H1 (cell line): Measurements from ENCODE around the gene HID1. TPM values are rescaled to one million over a fixed set of nuclear protein-coding genes. Genes with fewer than 3 reads are reported as not detected.

Experiments
- CTCF ChIA-PET: fragments of 300-600 bp; sonication (Branson Sonifier 250); formaldehyde crosslinking; loops from one replicate; lab custom pipeline; 2021; ENCODE audit not compliant: partially characterized antibody; lab: Charles Lee
- POLR2A ChIA-PET: fragments of 300-600 bp; sonication (Branson Sonifier 250); formaldehyde crosslinking; loops from one replicate; lab custom pipeline; 2021; ENCODE audit warnings: inconsistent platforms; ENCODE audit not compliant: partially characterized antibody; lab: Charles Lee
- DNase-seq, 2 experiments: peaks; one replicate each; pipeline versions ENCODE4 v3.0.0 to v3.0.0-alpha.2; 2010 to 2022; ENCODE audit warnings: low spot score in 2 of 2, low read depth in 1 of 2, mixed read lengths in 1 of 2
- FAIRE-seq: peaks from 2 replicates; lab custom pipeline; 2011; peaks lifted over from hg19 to GRCh38; lab: Jason Lieb, UNC
- H2AFZ ChIP-seq: 2 replicates; pipeline ENCODE4 v1.8.1; 2012; ENCODE audit warnings: low read length, inconsistent platforms
- H2AK5ac ChIP-seq: 2 replicates; pipeline ENCODE4 v1.6.1; 2013; ENCODE audit warnings: low read depth, low read length
- H2BK120ac ChIP-seq: replicated peaks from 2 replicates; pipeline ENCODE3; 2013; ENCODE audit warnings: low read depth, low read length, inconsistent platforms
- H2BK12ac ChIP-seq: 2 replicates; pipeline ENCODE4 v1.6.1; 2013; ENCODE audit warnings: low read depth, low read length
- H2BK15ac ChIP-seq: 2 replicates; pipeline ENCODE4 v1.6.1; 2013; ENCODE audit warnings: low read length
- H2BK20ac ChIP-seq: 2 replicates; pipeline ENCODE4 v1.6.1; 2013; ENCODE audit warnings: low read length
- H2BK5ac ChIP-seq: 2 replicates; pipeline ENCODE4 v1.6.1; 2013; ENCODE audit warnings: low read depth, low read length
- H3K14ac ChIP-seq: 2 replicates; pipeline ENCODE4 v1.6.1; 2013; ENCODE audit warnings: inconsistent platforms; ENCODE audit not compliant: insufficient read length
- H3K18ac ChIP-seq: 2 replicates; pipeline ENCODE4 v1.6.1; 2013; ENCODE audit warnings: low read length; ENCODE audit errors: extremely low read depth
- H3K23ac ChIP-seq: 2 replicates; pipeline ENCODE4 v1.6.1; 2013; ENCODE audit warnings: inconsistent platforms; ENCODE audit not compliant: insufficient read length
- H3K23me2 ChIP-seq: 2 replicates; pipeline ENCODE4 v1.6.1; 2013; ENCODE audit warnings: low read depth, low read length
- H3K27ac ChIP-seq: 2 replicates; pipeline ENCODE4 v1.6.1; 2011; ENCODE audit warnings: low read depth, low read length, inconsistent platforms
- H3K27me3 ChIP-seq, 4 experiments: replicated peaks in 1 of 4; 1 replicate in 1 of 4; 2 replicates in 3 of 4; pipeline versions ENCODE4 v1.6.1 to v1.8.1; 2011 to 2013; ENCODE audit warnings: low read length in 3 of 4, mild to moderate bottlenecking in 3 of 4, inconsistent platforms in 2 of 4, mixed read lengths in 2 of 4, moderate library complexity in 1 of 4; ENCODE audit not compliant: control insufficient read depth in 3 of 4, insufficient read depth in 3 of 4; ENCODE audit errors: extremely low read depth in 1 of 4
- H3K36me3 ChIP-seq, 4 experiments: 2 replicates each; pipeline versions ENCODE4 v1.6.1 to v1.8.1; 2011 to 2013; ENCODE audit warnings: mild to moderate bottlenecking in 4 of 4, low read length in 3 of 4, moderate library complexity in 2 of 4, control low read depth in 1 of 4, inconsistent platforms in 1 of 4; ENCODE audit not compliant: insufficient read depth in 4 of 4, control insufficient read depth in 2 of 4
- H3K4ac ChIP-seq: replicated peaks from 2 replicates; pipeline ENCODE3; 2013; ENCODE audit warnings: low read length, low read depth, mixed read lengths, inconsistent platforms; ENCODE audit not compliant: insufficient read length
- H3K4me1 ChIP-seq, 4 experiments: replicated peaks in 1 of 4; 1 replicate in 1 of 4; 2 replicates in 3 of 4; pipeline versions ENCODE4 v1.6.1 to v1.8.1; 2011 to 2013; ENCODE audit warnings: low read length in 3 of 4, inconsistent platforms in 2 of 4, mixed read lengths in 1 of 4; ENCODE audit not compliant: insufficient read depth in 4 of 4, control insufficient read depth in 3 of 4
- H3K4me2 ChIP-seq, 2 experiments: 2 replicates each; pipeline versions ENCODE4 v1.6.1 to v1.8.1; 2011 to 2013; ENCODE audit warnings: low read depth in 2 of 2, low read length in 2 of 2, control low read depth in 1 of 2, inconsistent platforms in 1 of 2, mild to moderate bottlenecking in 1 of 2; ENCODE audit not compliant: insufficient read depth in 1 of 2
- H3K4me3 ChIP-seq, 4 experiments: fragments of 200-600, 300-600 bp in 1 of 4; sonication (generic), shearing (Covaris generic), sonication (Bioruptor Twin) in 1 of 4; 2 replicates each; pipeline versions ENCODE4 v1.5.1 to v1.8.1; 2011 to 2016; ENCODE audit warnings: low read length in 4 of 4, low read depth in 3 of 4, control low read depth in 2 of 4, inconsistent platforms in 2 of 4, mild to moderate bottlenecking in 2 of 4, mixed read lengths in 1 of 4, moderate library complexity in 1 of 4; ENCODE audit not compliant: insufficient read depth in 2 of 4; ENCODE audit errors: extremely low read depth in 1 of 4
- H3K56ac ChIP-seq: replicated peaks from 2 replicates; pipeline ENCODE3; 2013; ENCODE audit warnings: low read depth, mild to moderate bottlenecking, mixed read lengths, low read length, inconsistent platforms; ENCODE audit not compliant: insufficient read length
- H3K79me1 ChIP-seq: 2 replicates; pipeline ENCODE4 v1.6.1; 2013; ENCODE audit warnings: low read depth, low read length, control low read depth
- H3K79me2 ChIP-seq, 2 experiments: 2 replicates each; pipeline versions ENCODE4 v1.6.1 to v1.8.1; 2012 to 2013; ENCODE audit warnings: low read length in 2 of 2, mild to moderate bottlenecking in 2 of 2, inconsistent platforms in 1 of 2; ENCODE audit not compliant: insufficient read depth in 2 of 2, control insufficient read depth in 1 of 2
- H3K9ac ChIP-seq, 4 experiments: replicated peaks in 1 of 4; 1 replicate in 1 of 4; 2 replicates in 3 of 4; pipeline versions ENCODE4 v1.6.1 to v1.8.1; 2011 to 2013; ENCODE audit warnings: low read depth in 3 of 4, low read length in 3 of 4, control low read depth in 2 of 4, mild to moderate bottlenecking in 2 of 4, moderate library complexity in 2 of 4, inconsistent platforms in 1 of 4; ENCODE audit errors: extremely low read depth in 1 of 4
- H3K9me3 ChIP-seq, 2 experiments: 2 replicates each; pipeline versions ENCODE4 v1.6.1 to v1.8.1; 2012 to 2013; ENCODE audit warnings: mild to moderate bottlenecking in 2 of 2, moderate library complexity in 2 of 2, control low read depth in 1 of 2, inconsistent platforms in 1 of 2, low read depth in 1 of 2, low read length in 1 of 2, mixed read lengths in 1 of 2; ENCODE audit not compliant: insufficient read depth in 2 of 2
- H4K20me1 ChIP-seq, 2 experiments: replicated peaks in 1 of 2; 2 replicates each; pipeline versions ENCODE3 to v1.8.1; 2011 to 2013; ENCODE audit warnings: inconsistent platforms in 2 of 2, low read length in 2 of 2, mild to moderate bottlenecking in 1 of 2; ENCODE audit not compliant: insufficient read depth in 2 of 2, control insufficient read depth in 1 of 2
- H4K5ac ChIP-seq: 2 replicates; pipeline ENCODE4 v1.6.1; 2013; ENCODE audit warnings: low read length, low read depth, mixed read lengths, inconsistent platforms; ENCODE audit not compliant: insufficient read length
- H4K8ac ChIP-seq: 2 replicates; pipeline ENCODE4 v1.8.0; 2013; ENCODE audit warnings: mild to moderate bottlenecking, moderate library complexity, low read length, inconsistent platforms; ENCODE audit not compliant: insufficient read depth; ENCODE audit errors: extremely low read depth
- H4K91ac ChIP-seq: replicated peaks from 2 replicates; pipeline ENCODE3; 2013; ENCODE audit warnings: low read length, mixed read lengths, inconsistent platforms; ENCODE audit not compliant: insufficient read length
- BACH1 ChIP-seq: IDR thresholded peaks from 2 replicates; pipeline ENCODE4 v1.6.1; 2012; ENCODE audit warnings: low read length, improper control_type of control experiment
- RBBP5 ChIP-seq: IDR thresholded peaks from 2 replicates; pipeline ENCODE4 v1.7.1; 2012; ENCODE audit warnings: low read depth, mild to moderate bottlenecking, inconsistent platforms, low read length, moderate library complexity, borderline replicate concordance
- SUZ12 ChIP-seq: fragments of 200-600 bp; sonication (generic); IDR thresholded peaks from 2 replicates; pipeline ENCODE4 v1.6.1; 2012; ENCODE audit warnings: mild to moderate bottlenecking, inconsistent platforms, low read length, moderate library complexity, mixed read lengths
- TBP ChIP-seq: IDR thresholded peaks from 2 replicates; pipeline ENCODE4 v1.6.1; 2011; ENCODE audit warnings: low read depth, low read length, improper control_type of control experiment
- WGBS, 2 experiments: shearing (Covaris generic) in 1 of 2; methylation state at CpG; one replicate each; pipeline versions ENCODE4 v1.1.6 to v1.1.7; 2013 to 2015; ENCODE audit warnings: low lambda C conversion rate in 2 of 2, mixed read lengths in 2 of 2, inconsistent platforms in 1 of 2, low coverage in 1 of 2, missing lambda C conversion rate in 1 of 2; ENCODE audit not compliant: insufficient replicate concordance in 2 of 2, insufficient coverage in 1 of 2, insufficient read length in 1 of 2; ENCODE audit errors: extremely low coverage in 1 of 2, missing lambda C conversion rate in 1 of 2; 5-methylcytosine and 5-hydroxymethylcytosine counted together
- polyA plus RNA-seq, 7 experiments: library from polyadenylated mRNA; depleted of rRNA in 3 of 7; stranded (reverse) in 5 of 7; unstranded in 2 of 7; fragments of >200 nt in 5 of 7; fragments of 200-250 nt in 2 of 7; gene quantifications; 1 replicate in 5 of 7; 2 replicates in 1 of 7; 4 replicates in 1 of 7; pipeline versions ENCODE4 v1.2.1 to v1.2.3, GENCODE V29; 2011 to 2013; ENCODE audit warnings: missing spikeins in 2 of 7, mixed read lengths in 2 of 7
- total RNA-seq: library from RNA; stranded (reverse); fragmentation: NEBNext Ultra II Directional; extraction: Animal tissue kit (Norgen Biotek cat#: 25700); gene quantifications from 2 replicates; pipeline ENCODE4 v1.2.1, GENCODE V29; 2021

Gene HID1
- total and polyA plus RNA-seq, 2 of the 8 experiments (the other 6 are each of a cell fraction or from before 2014, with no cell fraction given) = 15.1 to 25.9 TPM

DNA sequence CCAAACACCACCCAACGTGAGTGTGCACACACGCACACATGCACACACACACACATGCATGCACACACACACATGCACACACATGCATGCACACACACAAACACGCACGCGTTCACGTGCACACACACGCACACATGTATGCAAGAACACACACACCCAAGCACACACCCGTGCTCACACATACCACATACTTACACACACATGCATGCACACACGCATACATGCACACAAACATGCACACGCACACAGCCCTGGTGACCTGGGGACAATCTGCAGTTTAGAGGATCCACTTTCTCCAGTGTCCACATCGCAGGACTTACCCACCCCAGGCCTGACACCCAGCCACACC lies 55.7 kb downstream of the HID1 start:
- H2BK20ac ChIP-seq = no peak overlapping the region
- H3K9me3 ChIP-seq = no peaks in the 10 kb centered on the region
- no peak overlapping the region for H3K4me2 ChIP-seq
- no peak overlapping the region; a peak in 1 of 7 replicates for H3K9ac ChIP-seq
- no peak overlapping the region for H3K23ac ChIP-seq
- DNase-seq (no peak), FAIRE-seq (no peak)
- H4K8ac ChIP-seq = no peak overlapping the region
- H3K36me3 ChIP-seq = no peaks in the 10 kb centered on the region
- no peak overlapping the region for H3K27ac ChIP-seq
- WGBS, 2 experiments = 94% methylated on average over 11 of the region's 11 CpGs; no CpG with 5 or more reads in 1 of the 2 experiments
- ChIA-PET CTCF (interaction anchor here (1.0 to 49.9 kb wide), 3 partner anchors 21 to 55 kb away, joined by 3 to 1072 read pairs (median 4); no protein-coding TSS in a partner anchor), POLR2A (interaction anchor here (1.0 to 2.3 kb wide), 2 partner anchors 8 to 10 kb away, joined by 3 to 7 read pairs; no protein-coding TSS in a partner anchor)
- peaks cover 0 to 9% (median 8%) of the 10 kb centered on the region in 4 experiments; a peak in 6 of 7 replicates for H3K4me1 ChIP-seq
- H3K18ac ChIP-seq = no peak overlapping the region
- no peak overlapping the region for H3K56ac ChIP-seq
- H2BK120ac ChIP-seq = no peak overlapping the region
- H2AFZ ChIP-seq = no peak overlapping the region
- H2AK5ac ChIP-seq = no peak overlapping the region
- no peak overlapping the region for H3K4ac ChIP-seq
- peaks cover 0 to 5% (median 0%) of the 10 kb centered on the region in 4 experiments; a peak in 4 of 7 replicates for H3K27me3 ChIP-seq
- H4K5ac ChIP-seq = no peak overlapping the region
- peak overlapping the region; percentile 72; the same call in 1 of the 2 replicates for H2BK12ac ChIP-seq
- H3K14ac ChIP-seq = no peak overlapping the region
- H4K91ac ChIP-seq = peak overlapping the region; percentile 27
- no peak overlapping the region for H3K4me3 ChIP-seq
- H4K20me1 ChIP-seq = peaks cover 0 to 4% of the 10 kb centered on the region in 2 experiments
- H3K79me1 ChIP-seq = no peaks in the 10 kb centered on the region
- H2BK15ac ChIP-seq = 0 out of 2 replicates have a peak overlapping the region, but pooled peaks have one; percentile 24
- H3K23me2 ChIP-seq = no peaks in the 10 kb centered on the region
- no peak overlapping the region for H2BK5ac ChIP-seq
- H3K79me2 ChIP-seq = no peaks in the 10 kb centered on the region
- no peak for TF ChIP-seq TBP
- no peak for TF ChIP-seq SUZ12
- no peak for TF ChIP-seq RBBP5
- TF ChIP-seq BACH1 = no peak
